Cardiac fibroblast (primary cell): ENCODE data around the gene BORCS6.
A peak's percentile ranks its signal among the peaks of the same experiment; 100 is the strongest.

Experiments used
- DNase-seq, 2 donors: peaks; one replicate each; pipeline versions ENCODE4 v3.0.0 to v3.0.0-alpha.2; 2010; ENCODE audit warnings: low read depth in 2 of 2
- H3K4me3 ChIP-seq, 2 donors: replicated peaks in 1 of 2; 1 replicate in 1 of 2; 2 replicates in 1 of 2; pipeline ENCODE4 v1.5.1; 2011; ENCODE audit warnings: low read depth in 2 of 2, low read length in 2 of 2, mild to moderate bottlenecking in 2 of 2, moderate library complexity in 1 of 2
- CTCF ChIP-seq: IDR thresholded peaks from one replicate; pipeline ENCODE4 v1.5.1; 2011; ENCODE audit warnings: low read depth, mild to moderate bottlenecking, low read length, inconsistent platforms

Gene BORCS6

GRCh38 chr17:8189711-8190477, at the start of gene BORCS6:
TSS of gene BORCS6 (minus strand) at chr17:8190180. CDS start at chr17:8190140, 40 bp downstream.
- TF ChIP-seq CTCF, result no peak
- peak; percentile 99 for DNase-seq
- H3K4me3 ChIP-seq, result peak within 1 kb of the TSS; percentile 81 to 89

GRCh38 chr17:8237886-8238285, 47.9 kb upstream of the BORCS6 start:
- no peak overlapping the region for H3K4me3 ChIP-seq
- no peak for DNase-seq
- no peak for TF ChIP-seq CTCF

GRCh38 chr17:8237175-8237574, 47.2 kb upstream of the BORCS6 start:
- TF ChIP-seq CTCF, result no peak
- H3K4me3 ChIP-seq, result no peak overlapping the region
- DNase-seq, result no peak

- no peak for TF ChIP-seq CTCF
These were observed 45.7 kb upstream of the BORCS6 start for GRCh38 chr17:8235676-8236075.

GRCh38 chr17:8234361-8235270, 44.6 kb upstream of the BORCS6 start:
- no peak overlapping the region for H3K4me3 ChIP-seq
- TF ChIP-seq CTCF, result no peak
- no peak for DNase-seq

More at GRCh38 chr17:8235676-8236075, 45.7 kb upstream of the BORCS6 start:
- DNase-seq, result no peak
- no peak overlapping the region for H3K4me3 ChIP-seq

- TF ChIP-seq CTCF, result no peak
- H3K4me3 ChIP-seq, result no peak overlapping the region
- no peak for DNase-seq
These were observed 41.7 kb upstream of the BORCS6 start for GRCh38 chr17:8231701-8232100.
